ENCODE results near the gene SYNPO2L. TPM values are rescaled to one million over a fixed set of nuclear protein-coding genes. Genes with fewer than 3 reads are reported as not detected.

SYNPO2L gene
- total RNA-seq, 1 donor from 2014 or later = not detected

DNA sequence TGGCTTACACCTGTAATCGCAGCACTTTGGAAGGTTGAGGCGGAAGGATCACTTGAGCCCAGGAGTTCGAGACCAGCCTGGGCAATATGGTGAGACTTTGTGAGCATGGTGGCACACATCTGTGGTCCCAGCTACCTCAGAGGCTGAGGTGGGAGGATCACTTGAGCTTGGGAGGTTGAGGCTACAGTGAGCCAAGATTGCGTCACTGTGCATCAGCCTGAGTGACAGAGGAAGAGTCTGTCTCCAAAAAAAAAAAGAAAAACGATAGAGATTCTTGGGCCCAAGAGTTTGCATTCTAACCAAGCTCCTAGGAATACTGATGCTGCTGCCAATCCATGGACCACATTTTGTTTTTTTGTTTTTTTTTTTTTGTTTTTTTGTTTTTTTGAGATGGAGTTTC lies 26.7 kb downstream of the SYNPO2L start:
- no peaks in the 10 kb centered on the region for H3K27me3 ChIP-seq

DNA sequence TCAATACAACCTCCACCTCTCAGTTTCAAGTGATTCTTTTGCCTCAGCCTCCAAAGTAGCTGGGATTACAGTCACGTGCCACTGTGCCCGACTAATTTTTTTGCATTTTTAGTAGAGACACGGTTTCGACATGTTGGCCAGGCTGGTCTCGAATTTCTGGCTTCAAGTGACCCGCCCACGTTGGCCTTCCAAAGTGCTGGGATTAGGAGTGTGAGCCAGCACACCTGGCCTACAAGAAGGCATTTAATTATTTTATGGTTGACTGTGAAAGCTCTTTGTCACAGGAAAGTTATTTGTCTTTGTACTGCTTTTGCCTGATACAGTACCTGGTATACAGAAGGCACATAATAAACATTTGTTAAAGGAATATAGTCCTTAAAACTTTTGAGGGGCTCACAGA lies 27.4 kb downstream of the SYNPO2L start:
- intact Hi-C loops (cut with DNase I) = no loop called here
- TF ChIP-seq, protein P1, sequence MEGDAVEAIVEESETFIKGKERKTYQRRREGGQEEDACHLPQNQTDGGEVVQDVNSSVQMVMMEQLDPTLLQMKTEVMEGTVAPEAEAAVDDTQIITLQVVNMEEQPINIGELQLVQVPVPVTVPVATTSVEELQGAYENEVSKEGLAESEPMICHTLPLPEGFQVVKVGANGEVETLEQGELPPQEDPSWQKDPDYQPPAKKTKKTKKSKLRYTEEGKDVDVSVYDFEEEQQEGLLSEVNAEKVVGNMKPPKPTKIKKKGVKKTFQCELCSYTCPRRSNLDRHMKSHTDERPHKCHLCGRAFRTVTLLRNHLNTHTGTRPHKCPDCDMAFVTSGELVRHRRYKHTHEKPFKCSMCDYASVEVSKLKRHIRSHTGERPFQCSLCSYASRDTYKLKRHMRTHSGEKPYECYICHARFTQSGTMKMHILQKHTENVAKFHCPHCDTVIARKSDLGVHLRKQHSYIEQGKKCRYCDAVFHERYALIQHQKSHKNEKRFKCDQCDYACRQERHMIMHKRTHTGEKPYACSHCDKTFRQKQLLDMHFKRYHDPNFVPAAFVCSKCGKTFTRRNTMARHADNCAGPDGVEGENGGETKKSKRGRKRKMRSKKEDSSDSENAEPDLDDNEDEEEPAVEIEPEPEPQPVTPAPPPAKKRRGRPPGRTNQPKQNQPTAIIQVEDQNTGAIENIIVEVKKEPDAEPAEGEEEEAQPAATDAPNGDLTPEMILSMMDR (IDR thresholded peaks at IDR 0.05) = no peak
- no peak for DNase-seq (ENCODE audit: low spot score in 2 of 2)

More for the DNA sequence above, 26.7 kb downstream of the SYNPO2L start:
- no peaks in the 10 kb centered on the region for H3K9me3 ChIP-seq
- peaks cover 0 to 11% of the 10 kb centered on the region in 2 donors for H3K4me1 ChIP-seq
- TF ChIP-seq, protein P1 (IDR thresholded peaks at IDR 0.05) = no peak
- no peak for DNase-seq (ENCODE audit: low spot score in 2 of 2)
- no peak overlapping the region for H3K4me3 ChIP-seq
- no peak overlapping the region for H3K27ac ChIP-seq
- intact Hi-C loops (cut with DNase I) = no loop called here
- H3K36me3 ChIP-seq = no peaks in the 10 kb centered on the region

DNA sequence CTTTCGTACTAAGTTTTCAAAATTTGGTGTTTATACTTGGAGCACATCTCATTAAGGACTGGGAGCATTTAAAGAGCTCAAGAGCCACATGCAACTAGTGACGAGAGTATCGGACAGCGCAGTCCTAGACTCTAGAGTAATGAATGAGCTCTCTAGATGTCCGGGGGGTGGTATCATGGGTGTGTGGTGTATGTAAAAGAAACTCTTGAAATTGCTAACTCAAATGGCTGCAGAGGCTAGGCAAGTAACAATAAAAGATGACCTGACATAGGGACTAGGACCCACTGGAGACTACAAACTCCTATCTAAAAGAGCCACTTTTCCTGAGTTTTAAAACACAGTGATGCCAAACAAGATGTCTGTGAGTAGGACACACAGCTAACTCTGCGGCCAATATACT lies 28.5 kb downstream of the SYNPO2L start:
- TF ChIP-seq, protein P1 (IDR thresholded peaks at IDR 0.05) = no peak
- H3K27me3 ChIP-seq = no peaks in the 10 kb centered on the region
- H3K4me1 ChIP-seq = peaks cover 0 to 11% of the 10 kb centered on the region in 2 donors
- no peaks in the 10 kb centered on the region for H3K9me3 ChIP-seq
- DNase-seq (ENCODE audit: low spot score in 2 of 2) = no peak
- no peaks in the 10 kb centered on the region for H3K36me3 ChIP-seq
- H3K4me3 ChIP-seq = no peak overlapping the region
- no peak overlapping the region for H3K27ac ChIP-seq
- intact Hi-C loops (cut with DNase I) = no loop called here

More for the DNA sequence above, 27.4 kb downstream of the SYNPO2L start:
- H3K27ac ChIP-seq = no peak overlapping the region
- no peaks in the 10 kb centered on the region for H3K36me3 ChIP-seq
- no peak overlapping the region for H3K4me3 ChIP-seq
- H3K4me1 ChIP-seq = peaks cover 0 to 11% of the 10 kb centered on the region in 2 donors
- H3K9me3 ChIP-seq = no peaks in the 10 kb centered on the region
- no peaks in the 10 kb centered on the region for H3K27me3 ChIP-seq

DNA sequence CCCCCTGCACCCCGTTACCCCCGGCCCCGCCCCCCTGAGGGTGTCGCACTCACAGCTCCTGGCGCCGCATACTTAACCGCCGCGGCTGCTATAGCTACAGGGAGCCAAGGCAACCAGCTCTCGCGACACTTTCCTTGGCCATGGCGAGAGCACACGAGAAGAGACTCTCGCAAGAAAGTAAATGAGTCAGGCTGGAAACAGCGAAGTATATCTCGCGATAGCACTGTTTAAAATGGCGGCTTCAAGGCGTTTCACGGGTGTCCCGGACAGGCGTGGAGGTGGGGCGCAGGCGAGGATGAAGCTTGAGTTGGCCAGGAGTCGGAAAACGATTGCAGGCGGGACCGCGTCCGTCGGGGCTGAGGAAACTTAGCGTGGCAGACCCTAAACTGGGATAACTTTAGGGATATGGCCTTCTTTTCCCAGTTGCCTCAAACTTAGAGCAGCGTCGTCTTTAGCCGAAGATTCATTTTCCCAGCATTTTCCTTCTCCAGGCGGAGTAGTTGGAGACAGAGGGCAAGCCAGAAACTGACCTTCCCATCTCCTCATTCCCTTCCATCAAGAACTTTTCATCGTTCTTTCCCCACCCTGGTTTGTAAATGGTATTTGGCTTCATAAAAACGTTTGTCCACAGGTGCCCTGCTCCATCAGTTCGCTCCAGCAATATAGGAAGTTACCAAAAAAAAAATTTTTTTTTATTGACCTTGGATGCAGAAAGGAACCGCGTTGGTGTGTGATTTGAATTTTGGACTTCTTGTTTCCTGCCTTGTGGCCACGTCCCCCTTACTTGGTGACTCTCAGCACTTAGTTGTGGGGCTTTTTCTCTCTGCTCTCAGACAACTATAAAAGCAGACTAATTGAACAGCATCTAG lies 29.7 kb downstream of the SYNPO2L start:
- no peaks in the 10 kb centered on the region for H3K27me3 ChIP-seq
- H3K9me3 ChIP-seq = no peaks in the 10 kb centered on the region
- peaks cover 0 to 11% of the 10 kb centered on the region in 2 donors for H3K4me1 ChIP-seq
- peak overlapping the region; percentile 77 to 79 for H3K27ac ChIP-seq
- intact Hi-C loops (cut with DNase I) = loop anchor here (1.0 kb wide), 3 partner anchors 18 to 97 kb away; no protein-coding TSS in a partner anchor
- H3K4me3 ChIP-seq = peak overlapping the region; percentile 70 to 97
- TF ChIP-seq, protein P1 (IDR thresholded peaks at IDR 0.05) = no peak
- peak; percentile 86 to 98 for DNase-seq (ENCODE audit: low spot score in 2 of 2)
- no peaks in the 10 kb centered on the region for H3K36me3 ChIP-seq

DNA sequence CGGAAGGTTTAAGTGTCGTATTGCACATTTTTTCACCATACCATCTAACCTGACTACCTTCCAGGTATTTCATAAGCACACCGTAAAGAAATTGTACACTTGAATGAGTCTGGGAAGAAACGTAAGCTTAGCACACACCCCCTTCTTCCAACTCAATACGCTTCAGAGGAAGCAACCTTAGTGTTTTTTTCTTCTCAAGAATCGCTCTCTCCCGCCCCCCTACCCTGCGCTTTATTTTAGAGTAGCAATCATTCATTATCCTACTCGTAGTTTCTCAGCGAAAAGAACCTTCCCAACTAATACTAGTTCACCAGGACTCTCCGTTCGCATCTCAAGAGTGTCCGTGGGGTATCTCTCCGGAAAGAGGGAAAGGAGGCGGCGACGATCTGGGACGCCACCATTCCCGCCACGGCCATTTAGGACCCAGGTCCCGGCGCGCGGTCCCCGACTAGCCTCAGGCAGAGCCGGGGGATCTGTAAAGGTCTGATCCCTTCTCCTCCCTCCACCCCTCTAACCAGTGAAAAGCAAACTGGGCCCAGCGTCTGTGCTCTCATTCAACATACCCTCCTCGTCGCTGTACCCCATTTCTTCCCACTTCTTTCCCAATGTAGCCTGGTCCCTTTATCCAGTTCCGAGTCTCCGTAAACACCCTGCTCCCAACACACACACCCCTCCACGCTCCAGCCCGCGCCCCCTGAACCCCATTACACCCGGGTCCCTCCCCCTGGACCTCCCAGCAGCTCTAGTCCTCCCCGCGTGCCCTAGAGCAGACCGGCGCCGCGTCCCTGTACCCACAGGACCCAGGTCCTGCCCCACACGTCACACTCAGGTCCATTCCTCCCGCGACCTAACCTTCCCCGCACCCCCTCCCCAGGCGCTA lies 30.6 kb downstream of the SYNPO2L start:
- TF ChIP-seq, protein P1 (IDR thresholded peaks at IDR 0.05) = no peak
- H3K4me1 ChIP-seq = peaks cover 0 to 11% of the 10 kb centered on the region in 2 donors
- H3K4me3 ChIP-seq = peak overlapping the region; percentile 70 to 97
- H3K9me3 ChIP-seq = no peaks in the 10 kb centered on the region
- no peaks in the 10 kb centered on the region for H3K36me3 ChIP-seq
- H3K27ac ChIP-seq = peak overlapping the region; percentile 77 to 79
- H3K27me3 ChIP-seq = no peaks in the 10 kb centered on the region
- intact Hi-C loops (cut with DNase I) = loop anchor here (1.0 kb wide), 1 partner anchor 96 kb away; no protein-coding TSS in a partner anchor
- DNase-seq (ENCODE audit: low spot score in 2 of 2) = no peak
